SK-N-MC (cell line): ENCODE results near the gene FREM1.

Experiments
- EZH2 ChIP-seq: fragments of 200-600 bp; sonication (generic); IDR thresholded peaks from one replicate; pipeline ENCODE4 v1.6.1; 2017; ENCODE audit warnings: antibody characterized with exemption
- POLR2AphosphoS5 ChIP-seq: IDR thresholded peaks from 2 replicates; pipeline ENCODE4 v1.6.1; 2012; ENCODE audit warnings: mild to moderate bottlenecking, low read depth, low read length, borderline replicate concordance

DNA sequence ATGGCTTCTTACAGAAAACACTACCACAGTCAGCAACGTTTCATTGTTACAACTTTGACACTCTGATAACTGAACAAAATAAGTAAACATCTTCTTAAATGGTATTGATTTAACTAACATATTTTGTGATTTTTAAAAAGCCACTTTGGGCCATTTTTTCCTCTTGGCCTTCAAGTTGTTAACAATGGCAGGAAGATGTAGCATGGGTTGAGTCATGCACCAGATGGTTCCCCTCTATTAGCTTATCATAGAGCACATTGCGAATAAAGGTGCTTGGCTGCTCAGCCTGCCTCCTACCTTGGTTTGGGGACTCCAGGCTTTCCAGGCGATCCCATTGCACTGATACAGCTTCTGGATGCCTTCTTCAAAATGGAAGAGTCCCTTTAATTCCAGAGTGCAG lies 163.6 kb downstream of the FREM1 start:
- no peak for TF ChIP-seq POLR2AphosphoS5
- no peak for TF ChIP-seq EZH2
